GM10248 (cell line): ENCODE measurements around the gene PREX1.

ENCODE experiments used
- CTCF ChIA-PET: fragments of 300-600 bp; sonication (Branson Sonifier 250); formaldehyde crosslinking; extraction: SDS; loops from one replicate; lab custom pipeline; 2021; ENCODE audit warnings: antibody characterized with exemption; lab: Yijun Ruan, JAX
- POLR2A ChIA-PET: fragments of 350-650 bp; sonication (Branson Sonifier 250); formaldehyde crosslinking; extraction: SDS; loops from one replicate; lab custom pipeline; 2020; ENCODE audit warnings: antibody characterized with exemption; lab: Yijun Ruan, JAX
- DNase-seq: peaks from one replicate; pipeline ENCODE4 v3.0.0; 2012; ENCODE audit errors: extremely low spot score
- CTCF ChIP-seq: IDR thresholded peaks from 2 replicates; pipeline ENCODE4 v1.5.1; 2012; ENCODE audit warnings: mild to moderate bottlenecking, low read depth; ENCODE audit errors: extremely low read depth, missing control alignments, control extremely low read depth

Gene PREX1

GRCh38 chr20:48730977-48731376 lies 96.8 kb downstream of the PREX1 start:
- DNase-seq, result no peak
- ChIA-PET POLR2A (no interaction called here), CTCF (interaction anchor here (1.0 to 2.1 kb wide), 3 partner anchors 21 to 180 kb away, joined by 3 to 5 read pairs (median 3); no protein-coding TSS in a partner anchor)
- TF ChIP-seq CTCF, result no peak

DNA sequence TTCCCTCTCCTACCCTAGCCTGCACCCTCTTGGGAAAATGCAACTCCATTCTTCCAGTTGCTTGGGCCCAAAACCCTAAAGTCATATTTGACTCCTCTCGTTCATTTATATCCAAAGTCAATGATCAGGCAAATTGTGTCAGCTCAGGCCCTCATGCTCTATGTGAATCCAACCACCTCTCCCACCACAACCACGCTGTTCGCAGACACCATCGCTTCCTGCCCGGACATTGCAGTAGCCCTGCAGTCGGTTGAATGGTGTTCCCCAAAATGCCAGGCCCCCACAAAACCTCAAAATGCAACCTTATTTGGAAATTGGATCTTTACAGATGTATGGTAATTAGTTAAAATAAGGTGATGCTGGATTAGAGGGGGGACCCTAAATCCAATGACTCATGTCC lies 98.3 kb downstream of the PREX1 start:
- no peak for DNase-seq
- no peak for TF ChIP-seq CTCF
- POLR2A ChIA-PET, result no interaction called here
- CTCF ChIA-PET, result interaction anchor here (1.2 to 2.1 kb wide), 2 partner anchors 72 to 181 kb away, joined by 4 to 5 read pairs; no protein-coding TSS in a partner anchor

DNA sequence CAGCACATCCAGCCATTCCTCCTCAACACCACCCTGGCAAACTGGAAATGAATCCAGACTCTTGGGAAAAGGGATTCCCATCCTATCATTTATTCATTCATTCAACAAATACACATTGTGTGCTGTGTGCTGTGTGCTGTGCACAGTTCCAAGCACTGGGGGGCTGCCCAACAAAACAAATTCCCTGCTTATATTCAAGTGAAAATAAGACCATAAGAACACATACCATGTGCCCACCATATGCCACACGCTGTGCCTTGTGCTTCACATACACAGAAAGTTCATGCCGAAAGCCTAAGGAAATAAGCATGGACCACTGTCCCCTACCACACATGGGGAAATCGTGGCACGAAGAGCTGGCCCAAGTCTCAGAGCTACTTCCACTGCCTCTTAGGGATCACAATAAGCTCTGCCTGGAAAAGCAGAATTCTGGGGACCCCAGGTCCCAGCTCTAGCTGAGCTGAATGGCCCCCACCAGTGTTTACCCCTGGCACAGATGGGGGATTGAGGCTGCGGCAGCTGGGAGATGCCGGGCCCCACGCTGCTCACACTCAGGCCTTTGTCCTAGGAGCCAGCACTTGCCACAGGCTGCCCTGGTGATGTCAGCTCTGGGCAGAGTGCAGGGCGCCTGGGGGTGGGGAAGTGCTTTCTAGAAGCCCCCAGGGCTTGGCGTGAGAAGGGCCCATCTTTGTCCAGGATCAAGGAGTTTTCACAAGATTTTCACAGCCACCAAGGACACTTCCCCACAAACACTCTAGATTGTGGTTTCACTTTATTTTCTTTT lies 99.6 kb downstream of the PREX1 start:
- DNase-seq, result no peak
- no peak for TF ChIP-seq CTCF
- CTCF ChIA-PET, result interaction anchor here (0.6 to 1.1 kb wide), 2 partner anchors 9 to 16 kb away, joined by 3 to 6 read pairs; no protein-coding TSS in a partner anchor
- POLR2A ChIA-PET, result no interaction called here

- DNase-seq, result no peak
- TF ChIP-seq CTCF, result no peak
- CTCF ChIA-PET, result interaction anchor here (1.1 to 1.9 kb wide), 3 partner anchors 10 to 15 kb away, joined by 3 to 17 read pairs (median 5); no protein-coding TSS in a partner anchor
- POLR2A ChIA-PET, result no interaction called here
These were observed 100.6 kb downstream of the PREX1 start for GRCh38 chr20:48727226-48727625.

DNA sequence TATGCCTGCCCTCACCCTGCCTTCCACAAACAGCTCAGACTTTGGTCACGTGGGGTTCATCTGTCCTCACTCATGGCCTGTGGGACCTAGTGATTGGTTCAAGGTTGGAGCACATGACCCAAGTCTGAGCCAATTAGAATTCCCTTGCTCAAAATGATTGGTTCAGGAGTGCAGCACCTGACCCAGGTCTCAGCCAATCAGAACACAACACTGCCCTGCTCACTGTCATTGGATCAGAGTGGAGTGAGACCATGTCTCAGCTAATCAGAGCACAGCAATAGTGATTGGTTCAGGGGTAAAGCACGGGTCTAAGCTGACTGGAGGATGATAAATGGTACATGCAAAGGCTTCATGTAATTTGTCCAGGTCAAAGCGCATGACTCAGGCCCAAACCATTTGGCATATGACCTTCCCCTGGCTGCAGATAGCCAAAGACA lies 102.2 kb downstream of the PREX1 start:
- ChIA-PET POLR2A (interaction anchor here (1.6 kb wide), 1 partner anchor 14 kb away, joined by 5 read pairs; no protein-coding TSS in a partner anchor), CTCF (interaction anchor here (1.9 kb wide), 2 partner anchors 9 to 12 kb away, joined by 5 to 17 read pairs; no protein-coding TSS in a partner anchor)
- DNase-seq, result no peak
- TF ChIP-seq CTCF, result no peak

DNA sequence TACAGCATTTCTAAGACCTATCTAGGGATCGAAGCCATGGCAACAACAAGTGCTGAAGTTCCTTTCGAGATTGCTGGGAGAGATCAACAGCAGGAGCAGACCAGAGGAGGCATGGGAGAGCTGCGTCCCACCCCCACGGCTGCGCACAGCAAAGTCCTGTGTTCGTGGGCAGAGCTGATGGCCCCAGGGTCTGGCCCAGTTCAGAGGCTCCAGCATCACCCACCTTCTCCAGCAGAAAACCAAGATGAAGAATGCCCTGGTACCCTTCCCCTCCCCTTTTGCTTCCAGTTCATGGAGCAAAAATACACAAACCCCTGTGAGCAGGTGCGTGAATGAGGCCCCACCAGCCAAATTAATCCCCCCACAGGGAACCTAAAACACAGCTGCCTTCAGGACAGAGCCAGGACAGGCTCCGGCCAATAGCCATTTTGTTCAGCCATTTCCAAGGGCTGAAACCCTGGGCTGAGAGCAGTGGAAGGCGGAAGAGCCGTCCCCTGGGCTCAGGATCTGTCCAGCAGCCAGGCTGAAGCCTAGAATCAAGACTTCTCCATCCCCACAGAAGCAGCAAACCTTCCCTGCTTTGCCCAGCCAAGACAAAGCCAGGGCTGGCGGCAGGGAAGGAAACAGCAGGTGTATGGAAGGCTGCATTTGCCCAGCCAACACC lies 102.8 kb downstream of the PREX1 start:
- no peak for DNase-seq
- ChIA-PET CTCF (interaction anchor here (0.8 to 1.2 kb wide), 2 partner anchors 28 to 180 kb away, joined by 5 to 9 read pairs; no protein-coding TSS in a partner anchor), POLR2A (interaction anchor here (0.6 to 1.6 kb wide), 2 partner anchors 14 to 199 kb away, joined by 5 read pairs; no protein-coding TSS in a partner anchor)
- TF ChIP-seq CTCF, result no peak
